ENCODE measurements around the gene SLC15A4. TPM values are rescaled to one million over a fixed set of nuclear protein-coding genes. Genes with fewer than 3 reads are reported as not detected.

SLC15A4 gene
- total RNA-seq, 3 donors from 2014 or later = 15.4 to 23.4 (median 15.7) TPM

GRCh38 chr12:128802756-128803155 lies 21.0 kb downstream of the SLC15A4 start:
- ATAC-seq (no peak), DNase-seq (no peak)
- no peak for TF ChIP-seq CTCF (IDR thresholded peaks at IDR 0.05)
- intact Hi-C loops (cut with DNase I, micrococcal nuclease) = no loop called here
- Histone ChIP-seq H3K4me3 (no peak overlapping the region), H3K4me1 (ENCODE audit: low read depth) (no peaks in the 10 kb centered on the region), H3K9me3 (no peaks in the 10 kb centered on the region), H3K36me3 (ENCODE audit: low read depth) (no peaks in the 10 kb centered on the region)

- no peak for TF ChIP-seq CTCF (IDR thresholded peaks at IDR 0.05)
- intact Hi-C loops (cut with DNase I, micrococcal nuclease) = no loop called here
- DNase-seq = no peak
- H3K9me3 ChIP-seq = no peaks in the 10 kb centered on the region
- H3K36me3 ChIP-seq (ENCODE audit: low read depth) = no peaks in the 10 kb centered on the region
- no peak for ATAC-seq
- H3K4me1 ChIP-seq (ENCODE audit: low read depth) = no peaks in the 10 kb centered on the region
- H3K4me3 ChIP-seq = no peak overlapping the region
These were observed 21.8 kb downstream of the SLC15A4 start for GRCh38 chr12:128801879-128802391.

- Histone ChIP-seq H3K4me1 (ENCODE audit: low read depth) (no peaks in the 10 kb centered on the region), H3K4me3 (no peak overlapping the region), H3K9me3 (no peaks in the 10 kb centered on the region), H3K36me3 (ENCODE audit: low read depth) (no peaks in the 10 kb centered on the region)
- ATAC-seq (no peak), DNase-seq (no peak)
- TF ChIP-seq CTCF (IDR thresholded peaks at IDR 0.05) = no peak
- intact Hi-C loops (cut with DNase I, micrococcal nuclease) = no loop called here
These were observed 23.2 kb downstream of the SLC15A4 start for GRCh38 chr12:128800606-128801005.

- no peak overlapping the region for H3K4me3 ChIP-seq
- no peaks in the 10 kb centered on the region for H3K36me3 ChIP-seq (ENCODE audit: low read depth)
- no peak for TF ChIP-seq CTCF (IDR thresholded peaks at IDR 0.05)
- DNase-seq (no peak), ATAC-seq (no peak)
- H3K9me3 ChIP-seq = no peaks in the 10 kb centered on the region
- no peaks in the 10 kb centered on the region for H3K4me1 ChIP-seq (ENCODE audit: low read depth)
- intact Hi-C loops (cut with DNase I, micrococcal nuclease) = no loop called here
These were observed 25.0 kb downstream of the SLC15A4 start for GRCh38 chr12:128798571-128799341.

- Histone ChIP-seq H3K36me3 (ENCODE audit: low read depth) (no peaks in the 10 kb centered on the region), H3K4me1 (ENCODE audit: low read depth) (no peaks in the 10 kb centered on the region), H3K9me3 (no peaks in the 10 kb centered on the region), H3K4me3 (no peak overlapping the region)
- TF ChIP-seq CTCF (IDR thresholded peaks at IDR 0.05) = no peak
- ATAC-seq (no peak), DNase-seq (no peak)
- intact Hi-C loops (cut with DNase I, micrococcal nuclease) = no loop called here
These were observed 26.3 kb downstream of the SLC15A4 start for GRCh38 chr12:128797119-128798118.
